ENCODE measurements around the gene IMMT.
"Not testable (repeated sequence)": the region's sequence is repeated elsewhere in the genome, so short reads cannot be mapped to it uniquely, and the experiment has no call there.

IMMT gene

GRCh38 chr2:86226070-86226469 lies 30.8 kb upstream of the IMMT start:
- DNase-seq, result no peak

- DNase-seq, result peak; percentile 51 to 54
Measured at GRCh38 chr2:86225581-86225980, 30.3 kb upstream of the IMMT start.

GRCh38 chr2:86224645-86225355 lies 29.5 kb upstream of the IMMT start:
- DNase-seq, result no peak

- no peak for DNase-seq
Measured at GRCh38 chr2:86223927-86224560, 28.8 kb upstream of the IMMT start.

- DNase-seq, result no peak
Measured at GRCh38 chr2:86223140-86223926, 28.1 kb upstream of the IMMT start.

GRCh38 chr2:86221066-86221684 lies 25.9 kb upstream of the IMMT start:
- peak; percentile 67 to 69 for DNase-seq

- no peak for DNase-seq
Measured at GRCh38 chr2:86219896-86220295, 24.6 kb upstream of the IMMT start.

- DNase-seq, result no peak
Measured at GRCh38 chr2:86218124-86218523, 22.9 kb upstream of the IMMT start.

GRCh38 chr2:86216575-86217555 lies 21.6 kb upstream of the IMMT start:
- no peak for DNase-seq

GRCh38 chr2:86214503-86214832 lies 19.2 kb upstream of the IMMT start:
- DNase-seq, result no peak

- no peak for DNase-seq
Measured at GRCh38 chr2:86213699-86214502, 18.6 kb upstream of the IMMT start.

- DNase-seq, result no peak
Measured at GRCh38 chr2:86213056-86213455, 17.8 kb upstream of the IMMT start.

- DNase-seq, result no peak
Measured at GRCh38 chr2:86211796-86212188, 16.5 kb upstream of the IMMT start.

- no peak for DNase-seq
Measured at GRCh38 chr2:86211033-86211795, 16.0 kb upstream of the IMMT start.

- no peak for DNase-seq
Measured at GRCh38 chr2:86204458-86204857, 9.2 kb upstream of the IMMT start.

GRCh38 chr2:86203614-86204013 lies 8.4 kb upstream of the IMMT start:
- no peak for DNase-seq

GRCh38 chr2:86202702-86203101 lies 7.4 kb upstream of the IMMT start:
- no peak for DNase-seq

GRCh38 chr2:86202336-86202692 lies 7.1 kb upstream of the IMMT start:
- no peak for DNase-seq

- no peak for DNase-seq
Measured at GRCh38 chr2:86201671-86202335, 6.5 kb upstream of the IMMT start.

- not testable (repeated sequence) for DNase-seq
Measured at GRCh38 chr2:86200564-86200963, 5.3 kb upstream of the IMMT start.

Data from stimulated activated CD4-positive, alpha-beta T cell treated with anti-CD3 and anti-CD28 coated beads, Interleukin-2, amount 100 ng/mL, for 24 hours (primary cell).